ENCODE data around the gene DGKI. TPM values are rescaled to one million over a fixed set of nuclear protein-coding genes. Genes with fewer than 3 reads are reported as not detected.

DGKI gene
- total RNA-seq, 1 experiment from 2014 or later, result 0.39 TPM

DNA sequence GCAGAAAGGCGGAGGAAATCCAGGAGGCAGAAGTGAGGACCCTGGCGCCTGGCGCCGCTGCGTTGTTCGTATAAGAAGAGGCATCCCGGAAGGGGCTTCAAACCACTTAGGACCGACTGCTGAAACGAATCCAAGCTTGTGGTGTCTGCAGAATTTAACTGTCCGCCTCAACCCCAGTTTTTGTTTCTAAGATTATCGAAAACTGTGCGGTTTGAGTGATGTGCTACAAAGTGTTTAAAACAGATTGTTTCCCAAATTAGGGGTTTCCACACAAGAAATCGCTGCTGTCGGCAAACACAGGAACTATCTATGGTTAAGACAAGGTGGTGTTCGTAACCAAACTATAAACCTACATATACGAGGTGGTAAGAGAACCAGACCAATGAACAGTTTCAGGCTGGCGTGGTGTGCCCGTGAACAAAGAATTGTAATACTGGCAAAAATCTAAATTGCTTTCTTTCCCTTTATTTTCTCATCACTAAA, 835 bp upstream of the DGKI start:
- peaks cover 78% of the 10 kb centered on the region for H3K27me3 ChIP-seq (replicated peaks; ENCODE audit: insufficient read depth, low read depth, low read length, poor library complexity)
- TF ChIP-seq CTCF (conservative IDR thresholded peaks at IDR 0.05; ENCODE audit: low read depth, low read length) (no peak), EZH2 (IDR thresholded peaks at IDR 0.05; ENCODE audit: borderline replicate concordance, low read depth, low read length, poor library complexity, severe bottlenecking) (no peak)
- BruUV-seq (replicated peaks), result no TSS peak
- no peaks in the 10 kb centered on the region for H3K4me1 ChIP-seq (ENCODE audit: insufficient read depth, low read length, poor library complexity, severe bottlenecking)
- no peak overlapping the region for H3K27ac ChIP-seq (ENCODE audit: low read depth, low read length, poor library complexity, severe bottlenecking)
- DNase-seq (ENCODE audit: low spot score), result no peak
- no peaks in the 10 kb centered on the region for H3K36me3 ChIP-seq (ENCODE audit: insufficient read depth, low read length, poor library complexity, severe bottlenecking)
- CTCF ChIA-PET, result no interaction called here
- no peak overlapping the region for H3K4me3 ChIP-seq (ENCODE audit: low read depth, low read length, poor library complexity, severe bottlenecking)
- no peaks in the 10 kb centered on the region for H3K9me3 ChIP-seq (ENCODE audit: low read depth, low read length, poor library complexity, severe bottlenecking)
- intact Hi-C loops (cut with micrococcal nuclease; ENCODE audit: unreplicated experiment), result no loop called here
- POLR2A ChIA-PET (ENCODE audit: low non-redundant PET), result no interaction called here

DNA sequence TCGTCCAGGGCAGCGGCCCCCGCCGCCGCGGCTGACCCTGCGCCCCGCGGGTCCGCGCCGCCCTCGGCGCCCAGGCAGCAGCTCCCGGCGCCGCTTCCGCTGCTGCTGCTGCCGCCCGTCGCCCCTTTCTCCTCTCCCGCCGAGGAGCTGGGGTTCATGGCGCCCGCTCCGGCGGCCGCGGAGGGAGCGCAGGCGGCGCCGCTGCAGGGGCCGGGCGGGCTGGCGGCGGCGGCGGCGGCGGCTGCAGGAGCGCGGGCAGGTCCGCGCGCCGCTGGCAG, 286 bp downstream of the DGKI start:
- H3K4me1 ChIP-seq (ENCODE audit: insufficient read depth, low read length, poor library complexity, severe bottlenecking), result no peaks in the 10 kb centered on the region
- H3K27me3 ChIP-seq (replicated peaks; ENCODE audit: insufficient read depth, low read depth, low read length, poor library complexity), result peaks cover 82% of the 10 kb centered on the region
- intact Hi-C loops (cut with micrococcal nuclease; ENCODE audit: unreplicated experiment), result no loop called here
- no peak overlapping the region for H3K27ac ChIP-seq (ENCODE audit: low read depth, low read length, poor library complexity, severe bottlenecking)
- POLR2A ChIA-PET (ENCODE audit: low non-redundant PET), result no interaction called here
- peak; percentile 2 for DNase-seq (ENCODE audit: low spot score)
- H3K4me3 ChIP-seq (ENCODE audit: low read depth, low read length, poor library complexity, severe bottlenecking), result no peak overlapping the region
- no peaks in the 10 kb centered on the region for H3K9me3 ChIP-seq (ENCODE audit: low read depth, low read length, poor library complexity, severe bottlenecking)
- BruUV-seq (replicated peaks), result no TSS peak
- CTCF ChIA-PET, result no interaction called here
- no peak for TF ChIP-seq CTCF (conservative IDR thresholded peaks at IDR 0.05; ENCODE audit: low read depth, low read length)
- TF ChIP-seq EZH2 (IDR thresholded peaks at IDR 0.05; ENCODE audit: borderline replicate concordance, low read depth, low read length, poor library complexity, severe bottlenecking), result no peak
- H3K36me3 ChIP-seq (ENCODE audit: insufficient read depth, low read length, poor library complexity, severe bottlenecking), result no peaks in the 10 kb centered on the region

GRCh38 chr7:137844677-137845425, 1.9 kb downstream of the DGKI start:
- Histone ChIP-seq H3K4me3 (ENCODE audit: low read depth, low read length, poor library complexity, severe bottlenecking) (no peak overlapping the region), H3K27me3 (replicated peaks; ENCODE audit: insufficient read depth, low read depth, low read length, poor library complexity) (peaks cover 84% of the 10 kb centered on the region), H3K9me3 (ENCODE audit: low read depth, low read length, poor library complexity, severe bottlenecking) (no peaks in the 10 kb centered on the region), H3K36me3 (ENCODE audit: insufficient read depth, low read length, poor library complexity, severe bottlenecking) (no peaks in the 10 kb centered on the region), H3K27ac (ENCODE audit: low read depth, low read length, poor library complexity, severe bottlenecking) (no peak overlapping the region), H3K4me1 (ENCODE audit: insufficient read depth, low read length, poor library complexity, severe bottlenecking) (no peaks in the 10 kb centered on the region)
- intact Hi-C loops (cut with micrococcal nuclease; ENCODE audit: unreplicated experiment), result no loop called here
- ChIA-PET POLR2A (ENCODE audit: low non-redundant PET) (no interaction called here), CTCF (no interaction called here)
- TF ChIP-seq CTCF (conservative IDR thresholded peaks at IDR 0.05; ENCODE audit: low read depth, low read length), result no peak
- TF ChIP-seq EZH2 (IDR thresholded peaks at IDR 0.05; ENCODE audit: borderline replicate concordance, low read depth, low read length, poor library complexity, severe bottlenecking), result no peak
- DNase-seq (ENCODE audit: low spot score), result no peak
- BruUV-seq (replicated peaks), result no TSS peak
